Mucosa of descending colon (tissue), 3 donors: ENCODE measurements around the gene ZFP36L1. TPM values are rescaled to one million over a fixed set of nuclear protein-coding genes. Genes with fewer than 3 reads are reported as not detected.
A peak's percentile ranks its signal among the peaks of the same experiment; 100 is the strongest.

Experiments used
- ATAC-seq: fragments of 200-7000 bp; cut with Tn5 transposase; one replicate; pipeline ENCODE4 v1.9.1; 2020; ENCODE audit warnings: mild to moderate bottlenecking, moderate library complexity
- DNase-seq, 3 donors: peaks; one replicate each; pipeline ENCODE4 v3.0.0-alpha.2; 2020
- H3K36me3 ChIP-seq: fragments of 200-600 bp; one replicate; pipeline ENCODE4 v1.8.0; 2021; ENCODE audit warnings: low read depth, mild to moderate bottlenecking
- H3K4me1 ChIP-seq: fragments of 200-600 bp; one replicate; pipeline ENCODE4 v1.8.0; 2021; ENCODE audit warnings: low read depth, mild to moderate bottlenecking
- H3K4me3 ChIP-seq: fragments of 200-600 bp; one replicate; pipeline ENCODE4 v1.8.0; 2021; ENCODE audit warnings: mild to moderate bottlenecking
- H3K9me3 ChIP-seq: fragments of 200-600 bp; one replicate; pipeline ENCODE4 v1.8.0; 2021; ENCODE audit warnings: mild to moderate bottlenecking
- CTCF ChIP-seq: fragments of 200-600 bp; IDR thresholded peaks from one replicate; pipeline ENCODE4 v1.8.0; 2022; ENCODE audit warnings: antibody characterized with exemption, mild to moderate bottlenecking
- intact Hi-C, 2 donors: fragments of 100-400 bp; cut with DNase I in 1 of 2; cut with micrococcal nuclease in 1 of 2; formaldehyde crosslinking; loops; one replicate each; pipeline versions ENCODE4 v1.11.0 to v1.11.1; 2022; cut with DNase I, micrococcal nuclease
- total RNA-seq, 3 donors: library from RNA; stranded (reverse); fragmentation: NEBNext Ultra II Directional in 2 of 3; extraction: Animal tissue kit (Norgen Biotek cat#: 25700) in 2 of 3; gene quantifications; one replicate each; pipeline versions ENCODE4 v1.2.1 to v1.2.4, GENCODE V29; 2021 to 2023
- donor health status: DM: no; HTN: no; CAD: no; lungs with moderate emphysema.
- donor health status: DM: no; HTN: no; CAD: no.
- donor health status: DM: no; HTN: yes; CAD: no.

Gene ZFP36L1
- total RNA-seq, 3 donors from 2014 or later: 79.8 to 472 (median 103) TPM

GRCh38 chr14:68790644-68791077, 2.2 kb downstream of the ZFP36L1 start:
- Histone ChIP-seq H3K9me3 (no peaks in the 10 kb centered on the region), H3K4me1 (peaks cover 17% of the 10 kb centered on the region), H3K4me3 (peak overlapping the region; percentile 76), H3K36me3 (no peaks in the 10 kb centered on the region)
- no peak for TF ChIP-seq CTCF
- ATAC-seq (no peak), DNase-seq (peak in 2 of 3 donors; percentile 47 to 60)
- intact Hi-C loops: loop anchor here in 1 of 2 donors (5.0 to 10.0 kb wide), 2 partner anchors 396 to 543 kb away; no protein-coding TSS in a partner anchor

- ATAC-seq (no peak), DNase-seq (peak in 1 of 3 donors; percentile 60)
- H3K4me1 ChIP-seq: peaks cover 23% of the 10 kb centered on the region
- H3K36me3 ChIP-seq: no peaks in the 10 kb centered on the region
- peak overlapping the region; percentile 76 for H3K4me3 ChIP-seq
- H3K9me3 ChIP-seq: no peaks in the 10 kb centered on the region
- no peak for TF ChIP-seq CTCF
- intact Hi-C loops: loop anchor here in 1 of 2 donors (5.0 to 10.0 kb wide), 2 partner anchors 395 to 543 kb away; no protein-coding TSS in a partner anchor
These were observed 2.8 kb downstream of the ZFP36L1 start for GRCh38 chr14:68789821-68790643.

- H3K4me1 ChIP-seq: peaks cover 31% of the 10 kb centered on the region
- H3K9me3 ChIP-seq: no peaks in the 10 kb centered on the region
- peak; percentile 89 to 92 (median 89) for DNase-seq
- ATAC-seq: peak; percentile 40
- no peaks in the 10 kb centered on the region for H3K36me3 ChIP-seq
- peak; percentile 45 for TF ChIP-seq CTCF
- peak overlapping the region; percentile 76 for H3K4me3 ChIP-seq
- intact Hi-C loops: no loop called here
These were observed 3.7 kb downstream of the ZFP36L1 start for GRCh38 chr14:68788996-68789820.

- Histone ChIP-seq H3K4me3 (no peak overlapping the region), H3K36me3 (no peaks in the 10 kb centered on the region), H3K9me3 (no peaks in the 10 kb centered on the region), H3K4me1 (peaks cover 34% of the 10 kb centered on the region)
- no peak for ATAC-seq
- no peak for TF ChIP-seq CTCF
- DNase-seq: no peak
- intact Hi-C loops: no loop called here
These were observed 4.4 kb downstream of the ZFP36L1 start for GRCh38 chr14:68788275-68788995.
